ENCODE measurements around the gene CIITA. TPM values are rescaled to one million over a fixed set of nuclear protein-coding genes. Genes with fewer than 3 reads are reported as not detected.

CIITA gene
- total RNA-seq, 3 donors from 2014 or later = 5.8 to 16.0 (median 9.1) TPM

DNA sequence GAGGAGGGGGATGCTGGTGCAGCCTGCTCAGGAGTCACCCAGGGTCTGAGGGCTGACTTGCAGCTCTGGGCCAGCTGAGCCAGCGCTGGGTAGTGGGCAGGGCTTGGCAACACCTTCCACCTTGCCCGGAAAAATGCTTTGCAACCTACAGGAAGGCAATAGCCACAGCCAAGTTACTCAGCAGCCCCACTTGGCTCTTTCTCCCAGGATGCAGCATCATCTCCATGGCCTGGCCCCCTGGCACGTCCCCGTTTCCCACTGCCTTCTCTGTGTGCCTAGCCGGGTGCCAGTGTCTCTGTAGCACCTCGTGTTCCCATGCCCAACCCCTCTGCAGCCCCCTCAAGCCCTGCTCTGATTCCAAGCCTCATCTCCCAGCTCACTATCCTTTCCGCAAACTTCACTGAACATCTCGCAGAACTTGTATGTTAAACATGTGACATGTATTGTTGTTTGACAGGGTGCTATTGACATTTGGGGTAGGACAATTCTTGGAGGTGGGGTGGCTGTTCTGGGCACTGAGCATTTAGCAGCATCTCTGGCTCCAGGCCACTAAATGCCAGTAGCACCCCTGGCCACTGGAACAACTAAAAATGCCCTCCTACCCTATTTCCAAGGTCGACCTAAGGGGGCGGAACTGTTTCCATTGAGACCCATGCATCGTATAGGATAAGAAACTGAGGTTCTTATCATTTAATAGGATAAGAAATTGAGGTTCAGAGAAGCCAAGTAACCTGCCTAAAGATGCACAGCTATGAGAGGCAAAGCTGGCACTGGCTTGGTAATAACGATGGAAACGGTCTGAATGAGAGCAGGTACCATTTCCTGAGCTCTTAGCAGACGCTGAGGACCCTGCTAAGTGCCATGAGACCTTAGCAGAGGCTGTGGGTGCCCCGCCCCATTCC is 53.1 kb downstream of the CIITA start:
- TF ChIP-seq, protein P1, sequence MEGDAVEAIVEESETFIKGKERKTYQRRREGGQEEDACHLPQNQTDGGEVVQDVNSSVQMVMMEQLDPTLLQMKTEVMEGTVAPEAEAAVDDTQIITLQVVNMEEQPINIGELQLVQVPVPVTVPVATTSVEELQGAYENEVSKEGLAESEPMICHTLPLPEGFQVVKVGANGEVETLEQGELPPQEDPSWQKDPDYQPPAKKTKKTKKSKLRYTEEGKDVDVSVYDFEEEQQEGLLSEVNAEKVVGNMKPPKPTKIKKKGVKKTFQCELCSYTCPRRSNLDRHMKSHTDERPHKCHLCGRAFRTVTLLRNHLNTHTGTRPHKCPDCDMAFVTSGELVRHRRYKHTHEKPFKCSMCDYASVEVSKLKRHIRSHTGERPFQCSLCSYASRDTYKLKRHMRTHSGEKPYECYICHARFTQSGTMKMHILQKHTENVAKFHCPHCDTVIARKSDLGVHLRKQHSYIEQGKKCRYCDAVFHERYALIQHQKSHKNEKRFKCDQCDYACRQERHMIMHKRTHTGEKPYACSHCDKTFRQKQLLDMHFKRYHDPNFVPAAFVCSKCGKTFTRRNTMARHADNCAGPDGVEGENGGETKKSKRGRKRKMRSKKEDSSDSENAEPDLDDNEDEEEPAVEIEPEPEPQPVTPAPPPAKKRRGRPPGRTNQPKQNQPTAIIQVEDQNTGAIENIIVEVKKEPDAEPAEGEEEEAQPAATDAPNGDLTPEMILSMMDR (IDR thresholded peaks at IDR 0.05) = no peak
- Histone ChIP-seq H3K36me3 (ENCODE audit: low read depth) (no peaks in the 10 kb centered on the region), H3K4me3 (no peak overlapping the region), H3K9me3 (no peaks in the 10 kb centered on the region), H3K4me1 (ENCODE audit: low read depth) (peaks cover 6% of the 10 kb centered on the region)
- DNase-seq = peak in 1 of 3 donors; percentile 40
- ATAC-seq = no peak
- intact Hi-C loops (cut with DNase I, micrococcal nuclease) = no loop called here

DNA sequence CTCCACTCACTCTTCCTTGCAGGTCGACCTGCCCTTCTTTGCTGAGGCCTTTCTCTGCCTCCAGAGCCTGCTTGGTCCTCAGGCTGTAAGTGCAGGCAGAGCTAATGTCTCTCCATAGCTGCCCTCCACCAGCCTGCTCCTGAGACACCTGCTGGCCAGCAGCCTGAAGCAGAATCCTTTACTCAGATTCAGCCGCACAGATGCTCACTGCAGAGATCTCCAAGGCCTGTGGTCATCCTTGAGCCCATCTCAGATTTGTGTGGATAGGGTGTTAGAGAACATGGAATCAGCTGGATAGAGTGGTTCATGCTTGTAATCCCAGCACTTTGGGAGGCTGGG is 53.7 kb downstream of the CIITA start:
- H3K4me3 ChIP-seq = no peak overlapping the region
- no peaks in the 10 kb centered on the region for H3K36me3 ChIP-seq (ENCODE audit: low read depth)
- H3K9me3 ChIP-seq = no peaks in the 10 kb centered on the region
- peaks cover 12% of the 10 kb centered on the region for H3K4me1 ChIP-seq (ENCODE audit: low read depth)
- ATAC-seq = no peak
- peak in 1 of 3 donors; percentile 37 for DNase-seq
- TF ChIP-seq, protein P1 (IDR thresholded peaks at IDR 0.05) = no peak
- intact Hi-C loops (cut with DNase I, micrococcal nuclease) = no loop called here

DNA sequence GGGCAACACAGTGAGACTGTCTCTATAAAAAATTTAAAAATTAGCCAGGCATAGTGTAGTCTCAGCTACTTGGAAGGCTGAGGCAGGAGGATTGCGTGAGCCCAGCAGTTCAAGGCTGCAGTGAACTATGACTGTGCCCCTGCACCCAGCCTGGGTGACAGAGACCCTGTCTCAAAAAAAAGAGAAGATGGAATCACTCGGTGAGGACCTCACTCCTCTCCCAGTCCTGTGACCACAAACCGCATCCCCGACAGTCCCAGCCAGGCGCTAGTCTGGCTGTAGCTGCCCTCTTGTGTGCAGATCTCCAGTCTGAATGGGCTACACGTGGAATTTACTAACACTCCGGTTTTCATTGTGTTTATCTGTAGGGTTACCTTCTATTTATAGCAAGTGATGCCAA is 54.1 kb downstream of the CIITA start:
- Histone ChIP-seq H3K4me3 (no peak overlapping the region), H3K9me3 (no peaks in the 10 kb centered on the region), H3K36me3 (ENCODE audit: low read depth) (no peaks in the 10 kb centered on the region), H3K4me1 (ENCODE audit: low read depth) (peaks cover 14% of the 10 kb centered on the region)
- DNase-seq (peak in 1 of 3 donors; percentile 32), ATAC-seq (no peak)
- intact Hi-C loops (cut with DNase I, micrococcal nuclease) = no loop called here
- TF ChIP-seq, protein P1 (IDR thresholded peaks at IDR 0.05) = no peak

DNA sequence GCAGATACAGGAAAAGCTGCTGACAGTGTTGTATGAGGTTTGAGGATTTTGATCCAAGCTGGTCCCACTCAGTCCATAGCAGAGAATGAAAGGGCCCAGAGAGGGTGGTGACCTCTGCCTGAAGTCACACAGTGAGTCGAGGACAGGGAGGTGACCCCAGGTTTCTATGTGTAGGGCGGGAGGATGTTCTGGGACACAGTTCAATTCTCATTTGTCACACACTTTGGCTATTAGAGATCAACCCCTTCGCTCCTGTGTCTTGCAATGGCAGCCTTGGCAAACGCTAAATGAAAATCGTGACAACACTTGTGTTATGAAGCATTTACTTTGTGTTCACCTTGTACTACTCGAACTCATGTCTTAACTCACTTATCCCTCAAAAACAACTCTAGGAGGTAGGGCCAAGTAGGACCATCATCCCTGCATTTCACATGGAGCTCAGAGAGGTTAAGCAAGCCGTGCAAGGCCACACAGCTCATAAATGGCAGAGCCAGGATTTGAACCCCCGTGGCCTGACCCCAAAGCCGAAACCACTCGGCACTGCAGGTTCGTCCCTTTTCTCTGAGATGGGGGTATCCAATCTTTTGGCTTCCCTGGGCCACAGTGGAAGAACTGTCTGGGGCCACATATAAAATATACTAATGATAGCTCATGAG is 55.1 kb downstream of the CIITA start:
- intact Hi-C loops (cut with DNase I, micrococcal nuclease) = no loop called here
- Histone ChIP-seq H3K9me3 (no peaks in the 10 kb centered on the region), H3K36me3 (ENCODE audit: low read depth) (no peaks in the 10 kb centered on the region), H3K4me1 (ENCODE audit: low read depth) (peaks cover 18% of the 10 kb centered on the region), H3K4me3 (no peak overlapping the region)
- DNase-seq (peak in 1 of 3 donors; percentile 3), ATAC-seq (no peak)
- TF ChIP-seq, protein P1 (IDR thresholded peaks at IDR 0.05) = no peak

DNA sequence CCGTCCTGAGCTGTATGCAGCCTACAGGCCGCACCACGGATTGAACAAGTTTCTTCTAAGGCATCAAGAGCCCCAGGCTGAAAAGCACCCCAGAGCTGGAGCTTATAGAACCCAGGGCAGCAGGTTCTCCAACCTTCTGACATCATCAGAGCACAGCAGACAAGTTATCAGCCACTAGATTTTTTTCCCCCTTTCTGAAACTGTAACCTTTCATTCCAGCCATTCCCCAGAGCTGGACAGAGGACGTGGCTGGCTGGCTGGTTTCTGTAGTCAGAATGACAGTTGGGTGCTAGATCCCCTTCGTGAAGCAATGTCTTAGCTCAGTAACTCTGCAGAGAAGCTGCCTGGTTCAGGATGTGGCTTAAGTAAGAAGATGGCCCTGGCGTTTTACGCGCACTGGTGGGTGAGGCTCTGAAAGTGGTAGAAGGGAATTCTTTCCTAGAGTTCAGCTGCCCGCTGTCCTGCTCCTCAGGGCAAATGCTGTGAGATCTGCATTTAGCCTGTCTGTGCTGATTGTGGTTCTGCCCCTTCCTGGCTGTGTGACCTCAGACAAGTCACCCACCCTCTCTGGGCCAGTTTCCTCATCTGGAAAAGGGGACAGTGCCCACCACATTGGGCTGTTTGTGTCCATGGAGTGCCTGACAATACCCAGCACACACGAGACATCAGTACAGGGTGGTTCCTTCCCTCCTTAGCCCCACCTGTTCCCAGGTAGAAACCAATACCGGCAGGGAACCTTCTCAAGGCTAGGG is 56.1 kb downstream of the CIITA start:
- ATAC-seq = no peak
- DNase-seq = peak in 1 of 3 donors; percentile 6
- TF ChIP-seq, protein P1 (IDR thresholded peaks at IDR 0.05) = no peak
- Histone ChIP-seq H3K4me3 (no peak overlapping the region), H3K4me1 (ENCODE audit: low read depth) (peaks cover 28% of the 10 kb centered on the region), H3K9me3 (no peaks in the 10 kb centered on the region), H3K36me3 (ENCODE audit: low read depth) (no peaks in the 10 kb centered on the region)
- intact Hi-C loops (cut with DNase I, micrococcal nuclease) = no loop called here

Data from mucosa of descending colon (tissue), 3 donors.